Smooth muscle cell (in vitro differentiated cells): ENCODE measurements around the gene GTF3C4. TPM values are rescaled to one million over a fixed set of nuclear protein-coding genes. Genes with fewer than 3 reads are reported as not detected.

Experiments used
- DNase-seq: peaks from one replicate; lab custom pipeline; 2025; ENCODE audit not compliant: unreplicated experiment; lab: John Stamatoyannopoulos, UW
- H2AFZ ChIP-seq: fragments of 200-600 bp; sonication (generic); 2 replicates; pipeline ENCODE4 v1.6.0; 2016; ENCODE audit warnings: antibody characterized with exemption, low read depth, mild to moderate bottlenecking
- H3F3A ChIP-seq: fragments of 200-600 bp; sonication (generic); 2 replicates; pipeline ENCODE4 v1.6.0; 2017; ENCODE audit warnings: antibody characterized with exemption, low read depth
- H3K27ac ChIP-seq: fragments of 200-600 bp; sonication (generic); 2 replicates; pipeline ENCODE4 v1.5.1; 2016; ENCODE audit warnings: low read depth, mild to moderate bottlenecking
- H3K27me3 ChIP-seq: fragments of 200-600 bp; sonication (generic); 2 replicates; pipeline ENCODE4 v1.6.1; 2016; ENCODE audit warnings: low read depth, mild to moderate bottlenecking
- H3K36me3 ChIP-seq: fragments of 200-600 bp; sonication (generic); 2 replicates; pipeline ENCODE4 v1.5.1; 2016; ENCODE audit warnings: low read depth
- H3K4me1 ChIP-seq: fragments of 200-600 bp; sonication (generic); 2 replicates; pipeline ENCODE4 v1.5.1; 2016; ENCODE audit warnings: low read depth
- H3K4me2 ChIP-seq: fragments of 200-600 bp; sonication (generic); 2 replicates; pipeline ENCODE4 v1.6.0; 2016; ENCODE audit warnings: mild to moderate bottlenecking
- H3K4me3 ChIP-seq: fragments of 200-600 bp; sonication (generic); 2 replicates; pipeline ENCODE4 v1.5.1; 2016; ENCODE audit warnings: mild to moderate bottlenecking
- H3K79me2 ChIP-seq: fragments of 200-600 bp; sonication (generic); 2 replicates; pipeline ENCODE4 v1.6.0; 2016; ENCODE audit warnings: low read depth, mild to moderate bottlenecking
- H3K9ac ChIP-seq: fragments of 200-600 bp; sonication (generic); 2 replicates; pipeline ENCODE4 v1.6.0; 2016; ENCODE audit warnings: low read depth
- H3K9me3 ChIP-seq: fragments of 200-600 bp; sonication (generic); replicated peaks from 2 replicates; pipeline ENCODE4 v1.5.1; 2016; ENCODE audit warnings: low read depth
- H4K20me1 ChIP-seq: fragments of 200-600 bp; sonication (generic); 2 replicates; pipeline ENCODE4 v1.6.0; 2016; ENCODE audit warnings: low read depth
- CTCF ChIP-seq: fragments of 200-600 bp; sonication (generic); IDR thresholded peaks from 2 replicates; pipeline ENCODE4 v1.5.1; 2017; ENCODE audit warnings: borderline replicate concordance, mild to moderate bottlenecking, antibody characterized with exemption; ENCODE audit not compliant: insufficient read depth, poor library complexity, severe bottlenecking
- WGBS: methylation state at CpG from one replicate; pipeline ENCODE4 v1.1.7; 2016; ENCODE audit warnings: low lambda C conversion rate; 5-methylcytosine and 5-hydroxymethylcytosine counted together
- polyA plus RNA-seq: library from polyadenylated mRNA; unstranded; fragments of >200 nt; fragmentation: Nextera tagmentation; extraction: Ambion mirVana; gene quantifications from 2 replicates; pipeline ENCODE4 v1.2.1, GENCODE V29; 2016
- total RNA-seq: library from RNA; depleted of rRNA; stranded (reverse); fragments of >200 nt; gene quantifications from 2 replicates; pipeline ENCODE4 v1.2.3, GENCODE V29; 2014

The GTF3C4 gene
- total and polyA plus RNA-seq, 2 experiments from 2014 or later = 5.6 to 16.7 TPM

GRCh38 chr9:132721661-132722060 is 51.4 kb downstream of the GTF3C4 start:
- no peak overlapping the region for H3K27ac ChIP-seq
- no peak for DNase-seq
- no peaks in the 10 kb centered on the region for H3K36me3 ChIP-seq
- no peak overlapping the region for H3K4me2 ChIP-seq
- no peaks in the 10 kb centered on the region for H3K4me1 ChIP-seq
- no peaks in the 10 kb centered on the region for H3K9me3 ChIP-seq
- 97% methylated on average over 12 of the region's 12 CpGs for WGBS
- no peaks in the 10 kb centered on the region for H4K20me1 ChIP-seq
- H3F3A ChIP-seq = no peaks in the 10 kb centered on the region
- no peak for TF ChIP-seq CTCF
- H3K79me2 ChIP-seq = no peaks in the 10 kb centered on the region
- H3K27me3 ChIP-seq = no peaks in the 10 kb centered on the region
- H3K9ac ChIP-seq = no peak overlapping the region
- H2AFZ ChIP-seq = no peak overlapping the region
- H3K4me3 ChIP-seq = no peak overlapping the region

- Histone ChIP-seq H3K4me2 (no peak overlapping the region), H4K20me1 (no peaks in the 10 kb centered on the region), H2AFZ (no peak overlapping the region), H3K27me3 (no peaks in the 10 kb centered on the region), H3K36me3 (no peaks in the 10 kb centered on the region), H3K4me1 (no peaks in the 10 kb centered on the region), H3F3A (no peaks in the 10 kb centered on the region), H3K9ac (no peak overlapping the region), H3K27ac (no peak overlapping the region), H3K4me3 (no peak overlapping the region), H3K9me3 (no peaks in the 10 kb centered on the region), H3K79me2 (no peaks in the 10 kb centered on the region)
- no peak for DNase-seq
- no peak for TF ChIP-seq CTCF
- WGBS = 92% methylated on average over 16 of the region's 16 CpGs
These were observed 52.4 kb downstream of the GTF3C4 start for GRCh38 chr9:132722564-132723065.

- Histone ChIP-seq H3K79me2 (no peaks in the 10 kb centered on the region), H3K4me2 (no peak overlapping the region), H3K4me3 (no peak overlapping the region), H3K9ac (no peak overlapping the region), H3K27me3 (no peaks in the 10 kb centered on the region), H4K20me1 (no peaks in the 10 kb centered on the region), H3K9me3 (no peaks in the 10 kb centered on the region), H3K36me3 (no peaks in the 10 kb centered on the region), H3K27ac (no peak overlapping the region), H3K4me1 (no peaks in the 10 kb centered on the region), H3F3A (no peaks in the 10 kb centered on the region), H2AFZ (no peak overlapping the region)
- no peak for TF ChIP-seq CTCF
- 92% methylated on average over 4 of the region's 4 CpGs for WGBS
- DNase-seq = no peak
These were observed 53.5 kb downstream of the GTF3C4 start for GRCh38 chr9:132723809-132724208.

GRCh38 chr9:132725306-132725705 is 55.0 kb downstream of the GTF3C4 start:
- H3K79me2 ChIP-seq = no peaks in the 10 kb centered on the region
- no peak overlapping the region for H3K4me3 ChIP-seq
- H2AFZ ChIP-seq = no peak overlapping the region
- no peaks in the 10 kb centered on the region for H3F3A ChIP-seq
- no peaks in the 10 kb centered on the region for H3K27me3 ChIP-seq
- no peak overlapping the region for H3K27ac ChIP-seq
- no peak for DNase-seq
- WGBS = 95% methylated on average over 13 of the region's 13 CpGs
- H3K4me1 ChIP-seq = no peaks in the 10 kb centered on the region
- no peak for TF ChIP-seq CTCF
- no peak overlapping the region for H3K9ac ChIP-seq
- H4K20me1 ChIP-seq = no peaks in the 10 kb centered on the region
- no peaks in the 10 kb centered on the region for H3K9me3 ChIP-seq
- no peak overlapping the region for H3K4me2 ChIP-seq
- H3K36me3 ChIP-seq = no peaks in the 10 kb centered on the region
